Inferior parietal cortex (tissue), 1 donor: ENCODE measurements around the gene GGCT.
"Not testable (repeated sequence)": the region's sequence is repeated elsewhere in the genome, so short reads cannot be mapped to it uniquely, and the experiment has no call there.

ENCODE experiments used
- DNase-seq: peaks from one replicate; pipeline ENCODE4 v3.0.0-alpha.2; 2016; ENCODE audit errors: extremely low spot score

The GGCT gene, protein sequence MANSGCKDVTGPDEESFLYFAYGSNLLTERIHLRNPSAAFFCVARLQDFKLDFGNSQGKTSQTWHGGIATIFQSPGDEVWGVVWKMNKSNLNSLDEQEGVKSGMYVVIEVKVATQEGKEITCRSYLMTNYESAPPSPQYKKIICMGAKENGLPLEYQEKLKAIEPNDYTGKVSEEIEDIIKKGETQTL

GRCh38 chr7:30504301-30505173 lies at the start of gene GGCT:
Gene GGCT, minus strand, starts transcription at chr7:30504829. Its CDS starts 120 bp downstream, at chr7:30504709.
- peak; percentile 98 for DNase-seq

- no peak for DNase-seq
Observed at GRCh38 chr7:30553546-30553945, 48.9 kb upstream of the GGCT start.

DNA sequence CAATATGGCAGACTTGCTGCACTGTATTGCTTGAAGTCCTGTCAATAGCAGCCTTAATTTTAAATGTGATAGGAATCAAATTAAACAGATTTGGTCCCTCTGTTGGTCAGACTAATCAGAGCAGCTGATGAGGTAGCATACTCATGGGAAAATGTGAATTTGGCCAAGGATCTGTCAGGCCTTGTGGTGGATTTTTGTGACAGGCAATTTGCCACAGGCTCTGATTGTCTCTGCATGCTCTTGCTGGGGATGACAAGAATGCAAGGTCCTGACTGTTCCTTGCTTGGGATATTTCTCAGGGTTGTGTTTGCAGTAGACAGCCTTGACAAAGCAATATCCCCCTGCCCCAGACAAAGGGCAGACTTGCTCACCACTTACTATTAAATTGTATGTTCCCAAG lies 48.5 kb upstream of the GGCT start:
- DNase-seq, result no peak

GRCh38 chr7:30552330-30552729 lies 47.7 kb upstream of the GGCT start:
- no peak for DNase-seq

- DNase-seq, result no peak
Observed at GRCh38 chr7:30549931-30550493, 45.4 kb upstream of the GGCT start.

DNA sequence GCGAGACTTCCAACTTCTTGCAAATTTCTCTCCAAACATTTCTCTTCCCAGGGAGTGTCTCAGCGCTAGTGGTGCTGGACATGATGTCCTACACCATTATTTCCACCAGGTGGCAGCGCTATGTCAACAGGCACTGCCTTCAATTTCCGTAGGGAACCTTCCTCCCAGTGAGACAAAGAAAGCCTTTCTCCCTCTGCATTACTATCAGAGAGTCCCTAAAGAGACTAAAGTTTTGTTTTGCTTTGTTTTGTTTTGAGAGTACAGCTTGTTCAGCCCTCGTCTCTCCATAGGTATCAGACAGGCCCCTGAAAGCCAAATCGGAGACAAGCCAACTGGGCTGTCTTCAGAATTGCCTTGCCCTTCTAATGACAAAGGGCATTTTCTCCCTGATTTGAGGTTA lies 44.2 kb upstream of the GGCT start:
- peak; percentile 91 for DNase-seq

DNA sequence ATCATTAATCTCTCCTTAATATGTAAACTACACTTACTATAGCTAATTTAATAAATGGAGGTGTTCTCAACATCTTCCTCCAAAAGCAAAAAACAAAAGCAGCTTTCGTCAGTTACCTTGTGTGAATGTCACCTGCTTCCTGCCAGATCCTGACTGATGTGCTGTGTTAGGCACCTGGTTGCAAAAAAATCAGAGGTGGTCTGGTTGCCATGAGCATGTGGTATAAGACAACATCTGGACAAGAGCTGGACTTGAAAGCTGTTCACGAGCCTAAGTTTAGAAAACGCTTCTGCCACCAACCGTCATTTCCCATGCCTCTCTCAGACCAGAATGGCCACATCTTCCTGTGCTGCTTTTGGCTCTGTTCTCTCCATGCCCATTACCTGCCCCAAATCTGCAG lies 42.0 kb upstream of the GGCT start:
- DNase-seq, result no peak

DNA sequence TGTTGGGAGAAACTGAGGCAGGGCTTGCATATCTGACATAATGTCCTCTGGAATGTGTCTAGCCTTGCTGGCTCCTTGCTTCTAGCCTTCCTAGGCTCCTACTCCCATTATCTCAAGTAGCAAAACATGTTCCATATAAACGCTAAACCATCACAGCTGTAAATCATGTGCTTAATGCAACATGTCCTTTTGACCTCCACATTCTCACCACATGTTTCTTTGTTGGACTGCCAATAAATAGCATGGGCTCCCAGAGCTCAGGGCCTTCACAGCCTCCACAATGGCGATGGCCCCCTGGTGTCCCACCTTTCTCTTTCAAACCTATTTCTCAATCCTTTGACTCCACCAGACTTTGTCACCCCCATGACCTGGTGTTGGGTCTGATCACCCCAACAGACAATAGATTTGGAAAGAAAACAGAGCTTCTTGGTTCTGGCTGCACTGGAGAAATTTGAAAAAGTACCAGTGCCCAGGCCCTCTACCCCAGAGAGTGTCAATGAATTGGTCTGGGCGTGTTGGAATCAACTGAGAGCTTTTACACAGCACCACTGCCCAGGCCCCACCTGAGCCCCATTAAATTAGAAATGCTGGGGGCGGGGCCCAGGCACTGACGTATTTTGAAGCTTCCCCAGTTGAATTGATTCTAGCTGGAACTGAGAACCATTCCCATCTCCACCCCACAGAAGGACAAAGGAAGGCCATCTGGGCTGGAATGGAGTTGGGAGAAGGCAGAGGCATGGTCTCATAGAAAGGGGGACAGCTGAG lies 41.3 kb upstream of the GGCT start:
- DNase-seq, result no peak

- DNase-seq, result no peak
Observed at GRCh38 chr7:30543813-30544525, 39.3 kb upstream of the GGCT start.

GRCh38 chr7:30543115-30543514 lies 38.5 kb upstream of the GGCT start:
- not testable (repeated sequence) for DNase-seq

DNA sequence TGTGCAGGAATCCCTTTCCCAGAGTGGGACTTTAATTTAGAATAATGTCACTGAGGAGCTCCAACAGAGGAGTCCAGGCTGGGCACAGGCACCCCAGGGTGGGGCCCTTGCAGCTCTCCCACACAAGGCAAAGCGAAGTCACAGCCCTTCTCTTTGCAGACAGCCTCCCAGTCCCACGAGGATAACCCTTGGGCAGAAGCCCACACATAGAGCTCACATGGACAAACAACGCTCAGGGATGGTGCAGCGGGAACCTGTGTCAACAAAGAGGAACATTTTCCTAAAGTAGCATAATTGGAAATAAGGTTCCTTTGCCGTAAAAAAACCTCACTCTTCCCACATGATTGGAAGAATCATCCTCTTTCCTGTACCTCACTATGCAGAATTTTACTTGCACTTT lies 29.3 kb upstream of the GGCT start:
- no peak for DNase-seq

DNA sequence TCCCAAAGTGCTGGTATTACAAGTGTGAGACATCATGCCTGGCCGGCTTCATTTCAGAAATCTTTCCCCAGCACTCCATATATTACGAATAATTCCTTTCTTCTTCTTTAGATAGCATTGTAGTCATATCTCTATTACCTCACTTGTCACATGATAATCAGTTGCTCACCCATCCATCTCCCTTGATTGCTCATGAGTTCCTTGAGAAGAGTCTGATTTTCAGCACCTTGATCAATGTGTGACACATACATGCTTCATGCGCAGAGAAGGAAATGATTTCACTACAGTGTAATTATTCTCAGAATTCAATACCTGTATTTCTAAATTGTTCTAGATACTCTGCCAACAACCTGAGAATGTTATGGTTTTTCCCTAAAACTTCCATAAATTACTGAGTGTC lies 26.7 kb upstream of the GGCT start:
- no peak for DNase-seq

- no peak for DNase-seq
Observed at GRCh38 chr7:30530373-30530772, 25.7 kb upstream of the GGCT start.

DNA sequence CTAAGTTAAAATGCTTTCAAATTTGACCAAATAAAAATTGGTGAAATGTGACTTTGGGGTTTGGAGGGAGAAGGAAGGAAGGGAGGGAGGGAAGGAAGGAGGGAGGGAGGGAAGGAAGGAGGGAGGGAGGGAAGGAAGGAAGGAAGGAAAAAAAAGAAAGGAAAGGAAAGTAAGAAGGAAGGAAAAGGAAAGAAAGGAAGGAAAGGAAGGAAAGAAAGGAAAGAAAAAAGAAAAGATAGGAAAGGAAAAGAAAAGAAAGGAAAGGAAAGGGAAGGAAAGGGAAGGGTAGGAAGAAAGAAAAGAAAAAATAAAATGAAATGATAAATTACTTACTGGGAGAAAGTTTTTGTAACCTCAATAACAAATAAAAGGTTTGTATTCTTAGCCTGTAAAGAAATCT lies 24.1 kb upstream of the GGCT start:
- DNase-seq, result no peak

DNA sequence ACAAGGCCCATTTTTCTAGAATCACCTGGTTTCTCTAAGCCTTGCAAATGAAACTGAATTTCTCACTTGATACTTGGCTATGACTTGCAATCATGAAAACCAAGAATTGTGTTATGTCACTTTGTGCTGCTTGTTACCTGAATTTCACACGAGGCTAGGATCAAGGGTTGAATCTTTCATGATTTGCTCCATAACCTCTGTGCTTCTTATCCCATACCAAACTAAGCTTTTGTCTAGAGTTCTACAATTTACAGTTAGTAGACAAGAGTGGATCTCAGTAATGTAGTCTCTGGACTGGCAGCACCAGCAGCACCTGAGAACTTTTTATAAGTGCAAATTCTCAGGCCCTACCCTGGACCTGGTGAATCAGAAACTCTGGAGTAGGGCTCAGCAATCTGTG lies 22.7 kb upstream of the GGCT start:
- DNase-seq, result not testable (repeated sequence)

DNA sequence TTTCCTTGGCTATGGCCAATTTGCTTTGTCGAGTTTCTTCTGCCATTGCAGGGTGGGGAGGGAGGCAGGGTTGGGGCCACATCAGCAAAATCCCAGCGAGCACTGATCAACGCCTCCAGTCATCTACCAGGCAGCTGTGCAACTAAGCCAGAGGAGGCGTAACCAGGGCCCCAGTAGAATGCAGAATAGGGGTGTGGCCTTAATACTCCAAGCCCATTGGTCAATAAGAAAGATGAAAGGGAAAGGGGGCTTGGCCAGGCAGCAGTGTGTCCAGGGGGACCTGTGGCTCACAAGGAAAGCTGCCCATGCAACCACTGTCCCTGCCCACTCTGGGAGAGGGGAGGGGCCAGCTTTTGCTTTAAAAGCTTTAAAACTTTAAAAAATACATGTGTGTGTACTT lies 21.5 kb upstream of the GGCT start:
- no peak for DNase-seq

GRCh38 chr7:30525429-30525828 lies 20.8 kb upstream of the GGCT start:
- no peak for DNase-seq

- no peak for DNase-seq
Observed at GRCh38 chr7:30524545-30524944, 19.9 kb upstream of the GGCT start.

DNA sequence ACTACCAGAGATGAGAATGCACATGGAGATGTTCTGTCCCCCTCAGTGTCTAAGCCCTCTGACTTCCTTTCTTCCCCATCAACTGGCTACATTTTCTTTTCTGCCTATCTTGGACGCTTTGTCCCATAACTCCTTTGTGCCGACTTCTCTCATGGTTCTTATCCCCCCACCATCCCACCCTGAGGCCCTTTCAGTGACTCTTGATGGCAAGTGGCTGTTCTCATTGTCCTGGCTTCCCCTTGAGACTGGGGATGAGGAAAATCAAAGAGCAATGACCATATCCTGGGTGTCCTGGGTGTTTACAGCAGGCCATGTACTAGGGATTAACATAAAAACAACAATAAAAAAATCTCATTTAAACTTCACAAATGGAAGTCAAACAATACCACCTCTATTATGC lies 18.8 kb upstream of the GGCT start:
- DNase-seq, result no peak

DNA sequence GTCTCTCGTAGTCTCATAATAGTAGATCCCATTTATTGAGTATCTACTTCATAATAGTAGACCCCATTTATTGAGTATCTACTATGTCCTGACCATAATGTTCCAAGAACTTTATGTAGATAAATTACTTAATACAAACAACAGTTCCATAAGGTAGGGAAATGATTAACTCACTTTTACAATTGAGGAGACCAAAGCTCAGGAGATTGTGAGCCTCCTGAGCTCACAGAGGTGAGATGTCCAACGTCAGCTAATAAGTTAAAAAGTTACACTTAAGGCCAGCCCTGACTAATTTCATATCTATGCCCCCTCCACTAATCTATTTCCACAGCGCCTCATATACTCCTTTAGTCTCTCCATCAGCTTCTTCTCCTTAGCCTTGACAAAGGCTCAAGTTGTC lies 17.5 kb upstream of the GGCT start:
- no peak for DNase-seq

GRCh38 chr7:30521532-30521931 lies 16.9 kb upstream of the GGCT start:
- no peak for DNase-seq

DNA sequence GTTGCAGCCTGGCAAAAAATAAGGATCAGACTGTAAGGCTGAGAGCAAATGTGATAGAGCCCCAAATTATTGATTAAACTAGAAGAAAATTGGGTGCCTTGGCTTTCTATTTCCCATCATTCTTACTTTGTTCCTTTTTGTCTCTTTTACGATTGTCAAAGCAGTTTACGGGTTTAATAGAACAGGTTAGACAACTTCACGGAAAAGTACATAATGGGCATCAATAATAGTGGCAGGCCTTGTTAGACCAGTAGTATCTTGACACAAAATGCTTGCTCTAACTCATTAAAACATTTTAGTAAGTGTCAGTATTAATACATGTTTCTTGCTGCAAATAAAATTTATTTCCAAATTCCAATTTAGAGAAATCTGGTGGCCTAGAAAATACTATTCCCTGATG lies 14.5 kb upstream of the GGCT start:
- DNase-seq, result no peak
